Measurements from ENCODE around the gene COX8C. TPM values are rescaled to one million over a fixed set of nuclear protein-coding genes. Genes with fewer than 3 reads are reported as not detected.

Gene COX8C
- total RNA-seq, 1 experiment from 2014 or later, result not detected

DNA sequence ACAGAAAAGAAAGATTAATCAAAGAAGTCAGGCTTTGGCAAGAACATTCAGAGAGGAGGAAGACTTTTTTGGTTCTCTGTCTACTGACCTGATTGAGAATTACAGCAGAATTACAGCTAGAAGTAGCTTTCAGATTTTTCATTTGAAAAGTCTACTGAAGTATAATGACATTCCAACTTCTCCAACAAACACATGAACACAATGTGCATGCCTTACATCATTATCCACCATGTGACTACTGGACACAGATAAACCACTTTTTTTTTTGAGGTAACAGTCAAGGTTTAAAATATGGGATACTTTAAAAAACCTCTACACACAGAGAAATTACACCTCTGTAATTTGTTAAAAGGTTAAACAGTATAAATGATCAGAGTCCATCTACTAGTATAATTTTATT, 26.5 kb upstream of the COX8C start:
- ChIA-PET CTCF (no interaction called here), RAD21 (ENCODE audit: low non-redundant PET in 1 of 2, low total read pairs in 2 of 2, uncharacterized antibody in 2 of 2, unreplicated experiment in 2 of 2) (no interaction called here), POLR2A (no interaction called here)
- H3K4me3 ChIP-seq (replicated peaks in 1 of 2; ENCODE audit: low read depth in 1 of 2, low read length in 2 of 2), result no peak overlapping the region
- intact Hi-C loops (cut with micrococcal nuclease), result no loop called here
- no peaks in the 10 kb centered on the region for H3K27me3 ChIP-seq (ENCODE audit: insufficient read depth, low read length)
- no peak overlapping the region for H3K27ac ChIP-seq (ENCODE audit: low read depth, low read length)
- ATAC-seq (no peak), DNase-seq (ENCODE audit: low read depth, low spot score) (no peak)
- peaks cover 93% of the 10 kb centered on the region for H3K79me2 ChIP-seq (ENCODE audit: insufficient read depth, low read length)
- no peak overlapping the region for H2AFZ ChIP-seq (ENCODE audit: low read depth, low read length, poor library complexity, severe bottlenecking)
- no peak overlapping the region for H3K4me2 ChIP-seq (ENCODE audit: low read length)
- TF ChIP-seq ZNF274 (IDR thresholded peaks at IDR 0.05; ENCODE audit: low read depth, low read length) (no peak), POLR2A (IDR thresholded peaks at IDR 0.05; ENCODE audit: borderline replicate concordance, extremely low read depth, insufficient read depth, insufficient read length) (no peak), REST (IDR thresholded peaks at IDR 0.05; ENCODE audit: low read depth) (no peak), SRF (IDR thresholded peaks at IDR 0.05; ENCODE audit: low read depth) (no peak), ZFX (IDR thresholded peaks at IDR 0.05) (no peak), SIN3A (IDR thresholded peaks at IDR 0.05; ENCODE audit: low read depth) (no peak), SP1 (IDR thresholded peaks at IDR 0.05; ENCODE audit: low read depth) (no peak), EZH2phosphoT487 (IDR thresholded peaks at IDR 0.05; ENCODE audit: borderline replicate concordance) (no peak), ELF1 (IDR thresholded peaks at IDR 0.05; ENCODE audit: borderline replicate concordance, low read depth) (no peak), EZH2 (IDR thresholded peaks at IDR 0.05) (no peak), YY1 (IDR thresholded peaks at IDR 0.05; ENCODE audit: extremely low read depth, insufficient replicate concordance, low read depth, low read length) (no peak), FOSL1 (IDR thresholded peaks at IDR 0.05; ENCODE audit: low read depth) (no peak)
- H3K9ac ChIP-seq (ENCODE audit: low read length), result no peak overlapping the region
- no peaks in the 10 kb centered on the region for H3K36me3 ChIP-seq (ENCODE audit: control insufficient read depth in 1 of 2, insufficient read depth in 2 of 2, low read length in 2 of 2)
- BruUV-seq (replicated peaks), result no TSS peak
- no peaks in the 10 kb centered on the region for H3K9me3 ChIP-seq (ENCODE audit: control insufficient read depth in 1 of 2, insufficient read depth in 1 of 2, low read depth in 1 of 2, low read length in 2 of 2)
- H3K4me1 ChIP-seq (ENCODE audit: control insufficient read depth in 1 of 2, insufficient read depth in 2 of 2, low read length in 2 of 2), result peaks cover 0 to 19% of the 10 kb centered on the region in 2 experiments; a peak in 2 of 4 replicates
- H4K20me1 ChIP-seq (ENCODE audit: insufficient read depth), result peaks cover 5% of the 10 kb centered on the region; the same call in 1 of the 2 replicates
- no peaks in the 10 kb centered on the region for H3K9me2 ChIP-seq (ENCODE audit: insufficient read depth)
